ENCODE results near the gene ACOT11. TPM values are rescaled to one million over a fixed set of nuclear protein-coding genes. Genes with fewer than 3 reads are reported as not detected.
"Not testable (repeated sequence)": the region's sequence is repeated elsewhere in the genome, so short reads cannot be mapped to it uniquely, and the experiment has no call there.

Gene ACOT11
- total RNA-seq, 1 donor from 2014 or later, result 0.86 TPM

DNA sequence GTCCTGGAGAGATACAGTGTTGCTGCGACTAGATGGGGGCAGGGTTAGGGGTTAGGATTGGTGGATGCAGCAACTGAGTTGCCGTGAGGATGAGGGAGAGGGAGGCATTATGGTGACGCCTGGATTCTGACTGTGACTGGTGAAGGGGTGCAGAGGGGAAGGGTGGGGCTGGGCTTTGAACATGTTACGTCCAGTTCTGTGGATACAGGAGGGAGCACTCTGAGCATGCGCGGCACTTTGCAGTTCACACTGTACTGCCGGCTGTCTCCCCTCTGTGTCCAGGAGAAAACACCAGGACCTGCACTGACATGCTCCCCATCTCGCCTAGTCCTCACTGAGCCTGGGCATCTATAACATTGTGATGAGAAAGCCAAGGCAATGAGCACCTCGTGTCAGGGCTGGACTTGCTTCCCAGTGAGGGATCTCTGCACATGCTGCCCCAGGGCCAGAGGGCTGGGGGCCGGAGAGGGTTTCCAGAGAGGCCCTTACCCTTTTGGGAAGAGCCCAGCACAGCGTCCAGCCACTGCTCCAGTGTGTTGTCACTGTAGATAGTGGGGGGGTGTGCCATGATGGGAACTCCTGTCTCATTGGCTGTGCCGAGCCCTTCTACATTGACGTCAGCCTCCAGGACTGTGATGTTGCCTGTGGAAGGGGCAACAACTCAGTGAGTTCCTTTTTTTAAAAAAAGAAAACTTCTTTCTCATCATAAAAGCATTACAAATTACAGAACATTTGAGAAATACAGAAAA, 67.7 kb downstream of the ACOT11 start:
- DNase-seq (ENCODE audit: low read depth), result no peak
- TF ChIP-seq, protein P1, sequence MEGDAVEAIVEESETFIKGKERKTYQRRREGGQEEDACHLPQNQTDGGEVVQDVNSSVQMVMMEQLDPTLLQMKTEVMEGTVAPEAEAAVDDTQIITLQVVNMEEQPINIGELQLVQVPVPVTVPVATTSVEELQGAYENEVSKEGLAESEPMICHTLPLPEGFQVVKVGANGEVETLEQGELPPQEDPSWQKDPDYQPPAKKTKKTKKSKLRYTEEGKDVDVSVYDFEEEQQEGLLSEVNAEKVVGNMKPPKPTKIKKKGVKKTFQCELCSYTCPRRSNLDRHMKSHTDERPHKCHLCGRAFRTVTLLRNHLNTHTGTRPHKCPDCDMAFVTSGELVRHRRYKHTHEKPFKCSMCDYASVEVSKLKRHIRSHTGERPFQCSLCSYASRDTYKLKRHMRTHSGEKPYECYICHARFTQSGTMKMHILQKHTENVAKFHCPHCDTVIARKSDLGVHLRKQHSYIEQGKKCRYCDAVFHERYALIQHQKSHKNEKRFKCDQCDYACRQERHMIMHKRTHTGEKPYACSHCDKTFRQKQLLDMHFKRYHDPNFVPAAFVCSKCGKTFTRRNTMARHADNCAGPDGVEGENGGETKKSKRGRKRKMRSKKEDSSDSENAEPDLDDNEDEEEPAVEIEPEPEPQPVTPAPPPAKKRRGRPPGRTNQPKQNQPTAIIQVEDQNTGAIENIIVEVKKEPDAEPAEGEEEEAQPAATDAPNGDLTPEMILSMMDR (conservative IDR thresholded peaks at IDR 0.05; ENCODE audit: low read depth, low read length), result no peak
- H3K4me3 ChIP-seq (ENCODE audit: low read depth, low read length), result no peak overlapping the region

DNA sequence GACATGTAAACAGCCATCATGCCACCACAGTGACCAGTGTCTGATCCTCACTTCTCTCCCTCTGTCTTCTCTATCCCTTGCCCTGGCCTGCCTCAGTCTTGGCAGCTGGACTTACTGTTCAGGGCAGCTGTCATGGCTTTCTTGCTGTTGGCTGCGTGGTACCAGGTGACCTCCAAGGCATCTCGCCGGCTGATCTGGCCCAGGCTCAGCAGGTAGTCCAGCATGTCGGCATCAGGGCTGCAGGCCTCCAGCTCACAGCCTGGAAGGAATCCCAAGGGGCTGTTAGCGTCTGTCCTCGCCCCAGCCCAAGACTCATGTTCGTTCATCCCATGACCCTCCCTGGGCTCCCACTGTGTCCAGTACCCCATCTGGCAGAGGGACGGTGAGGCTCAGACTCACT, 71.7 kb downstream of the ACOT11 start:
- DNase-seq (ENCODE audit: low read depth), result no peak
- TF ChIP-seq, protein P1 (conservative IDR thresholded peaks at IDR 0.05; ENCODE audit: low read depth, low read length), result no peak
- H3K4me3 ChIP-seq (ENCODE audit: low read depth, low read length), result no peak overlapping the region

DNA sequence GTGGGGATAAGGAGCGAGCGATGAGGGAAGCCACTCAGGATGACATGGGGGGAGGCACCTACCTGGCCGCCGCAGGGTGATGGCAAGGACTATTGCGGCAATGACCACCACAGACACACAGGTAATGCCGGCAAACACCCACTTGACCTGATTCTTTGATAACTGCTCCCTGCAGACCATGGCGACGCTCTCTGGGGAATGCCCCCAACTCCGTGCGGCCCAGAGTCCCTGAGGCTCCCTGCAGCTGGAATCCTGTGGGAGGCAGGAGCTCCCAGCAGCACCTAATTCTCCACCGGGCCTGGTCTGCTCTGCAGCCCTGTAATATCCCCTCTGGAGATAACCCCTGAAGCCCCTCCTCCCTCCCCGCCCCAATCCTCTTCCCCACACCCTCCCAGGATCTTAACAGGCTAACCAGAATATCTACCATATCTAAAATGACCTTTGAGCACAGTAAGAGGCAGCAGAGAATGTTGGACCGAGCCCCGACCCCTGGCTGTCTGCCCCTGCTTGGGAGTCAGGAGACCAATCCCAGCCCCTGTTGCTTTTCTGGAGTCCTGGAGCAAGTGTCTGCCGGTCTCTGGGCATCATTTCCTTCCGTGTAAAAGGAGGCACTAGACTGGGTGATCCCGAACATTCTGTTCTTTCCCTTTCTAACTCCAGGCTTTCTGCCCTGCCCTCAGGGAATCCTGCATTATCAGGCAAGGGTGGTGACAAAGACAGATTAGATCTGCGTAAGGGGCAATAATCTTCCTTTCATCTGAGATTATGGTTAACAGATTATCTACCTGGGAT, 75.4 kb downstream of the ACOT11 start, which contains the start of gene FAM151A:
Gene FAM151A, minus strand, starts transcription at position 310 of the 792 bp plus-strand sequence. Its CDS starts 130 bp downstream, at position 180.
- no peak for DNase-seq (ENCODE audit: low read depth)
- no peak within 1 kb of the TSS for H3K4me3 ChIP-seq (ENCODE audit: low read depth, low read length)
- TF ChIP-seq, protein P1 (conservative IDR thresholded peaks at IDR 0.05; ENCODE audit: low read depth, low read length), result no peak

DNA sequence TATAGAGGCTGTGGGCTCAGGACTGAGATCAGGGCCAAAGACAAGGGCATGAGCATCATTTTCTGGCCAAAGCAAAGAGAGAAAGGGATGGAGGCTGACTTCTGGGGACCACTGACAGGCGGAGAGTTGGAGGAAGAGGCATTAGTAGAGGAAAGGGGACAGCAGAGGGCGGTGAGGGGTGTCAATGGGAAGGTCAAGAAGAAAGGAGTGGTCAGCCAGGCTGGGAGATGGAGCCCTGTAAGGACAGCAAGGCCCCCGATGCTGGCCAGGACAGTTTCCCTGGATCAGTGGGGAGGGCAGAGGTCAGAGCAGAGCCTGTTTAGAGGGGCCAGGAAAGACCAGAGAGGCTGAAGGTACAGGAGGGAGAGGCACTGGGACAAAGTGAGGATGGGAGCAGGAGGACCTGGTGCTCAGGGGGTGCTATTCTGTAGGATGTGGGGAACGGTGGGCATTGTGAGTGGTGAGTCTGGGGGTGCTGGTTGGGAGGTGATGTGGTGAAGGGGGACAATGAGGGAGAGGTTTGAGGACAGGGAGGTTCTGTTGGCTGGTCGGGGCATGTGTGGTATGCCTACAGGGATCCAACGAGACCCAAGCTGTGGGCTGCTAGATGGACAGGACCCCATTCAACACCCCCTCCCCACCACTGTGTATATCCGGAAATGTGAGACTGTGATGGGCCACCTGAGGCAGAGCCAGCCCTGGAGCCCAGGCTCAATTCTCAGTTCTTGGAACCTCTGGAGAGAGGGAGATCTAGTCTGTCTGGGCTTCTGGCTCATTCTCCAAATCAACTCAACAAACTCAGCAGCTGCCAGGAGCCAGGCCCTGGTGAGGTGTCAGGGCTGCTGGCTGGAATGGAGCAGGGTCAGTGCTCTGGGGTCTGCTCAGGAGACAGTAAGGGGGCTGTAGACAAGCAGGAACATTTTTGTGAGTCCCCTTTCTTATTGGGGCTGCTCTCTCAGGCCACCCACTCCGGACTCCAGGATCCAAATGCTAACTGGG, 76.7 kb downstream of the ACOT11 start:
- TF ChIP-seq, protein P1 (conservative IDR thresholded peaks at IDR 0.05; ENCODE audit: low read depth, low read length), result no peak
- no peak for DNase-seq (ENCODE audit: low read depth)

DNA sequence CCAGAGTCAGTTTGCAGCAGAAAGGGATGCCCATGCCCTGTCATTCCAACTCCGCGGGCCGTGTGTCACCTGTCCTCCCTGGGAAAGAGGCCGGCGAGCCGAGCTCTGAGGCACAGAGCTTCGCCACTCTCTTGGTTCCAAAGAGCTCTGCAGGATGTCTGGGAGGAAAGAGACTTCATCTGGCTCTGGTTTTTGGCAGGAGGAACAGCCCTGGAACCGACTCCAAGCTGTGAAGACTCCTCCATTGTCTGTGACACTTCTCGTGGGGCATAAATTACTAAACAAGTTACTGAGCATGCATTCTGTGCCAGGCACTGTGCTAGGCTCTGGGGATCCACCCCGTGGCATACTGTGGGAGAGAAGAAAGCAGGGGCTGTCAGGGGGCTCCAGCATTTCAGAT, 79.2 kb downstream of the ACOT11 start:
- TF ChIP-seq, protein P1 (conservative IDR thresholded peaks at IDR 0.05; ENCODE audit: low read depth, low read length), result no peak
- DNase-seq (ENCODE audit: low read depth), result no peak
- H3K4me3 ChIP-seq (ENCODE audit: low read depth, low read length), result no peak overlapping the region

More for the DNA sequence above, 76.7 kb downstream of the ACOT11 start:
- no peak overlapping the region for H3K4me3 ChIP-seq (ENCODE audit: low read depth, low read length)

DNA sequence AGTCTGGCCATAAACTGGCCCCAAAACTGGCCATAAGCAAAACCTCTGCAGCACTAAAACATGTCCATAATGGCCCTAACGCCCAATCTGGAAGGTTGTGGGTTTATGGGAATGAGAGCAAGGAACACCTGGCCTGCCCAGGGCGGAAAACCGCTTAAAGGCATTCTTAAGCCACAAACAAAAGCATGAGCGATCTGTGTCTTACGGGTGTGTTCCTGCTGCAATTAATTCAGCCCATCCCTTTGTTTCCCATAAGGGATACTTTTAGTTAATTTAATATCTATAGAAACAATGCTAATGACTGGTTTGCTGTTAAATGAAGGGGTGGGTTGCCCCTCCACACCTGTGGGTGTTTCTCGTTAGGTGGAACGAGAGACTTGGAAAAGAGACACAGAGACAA, 87.8 kb downstream of the ACOT11 start:
- not testable (repeated sequence) for DNase-seq (ENCODE audit: low read depth)

DNA sequence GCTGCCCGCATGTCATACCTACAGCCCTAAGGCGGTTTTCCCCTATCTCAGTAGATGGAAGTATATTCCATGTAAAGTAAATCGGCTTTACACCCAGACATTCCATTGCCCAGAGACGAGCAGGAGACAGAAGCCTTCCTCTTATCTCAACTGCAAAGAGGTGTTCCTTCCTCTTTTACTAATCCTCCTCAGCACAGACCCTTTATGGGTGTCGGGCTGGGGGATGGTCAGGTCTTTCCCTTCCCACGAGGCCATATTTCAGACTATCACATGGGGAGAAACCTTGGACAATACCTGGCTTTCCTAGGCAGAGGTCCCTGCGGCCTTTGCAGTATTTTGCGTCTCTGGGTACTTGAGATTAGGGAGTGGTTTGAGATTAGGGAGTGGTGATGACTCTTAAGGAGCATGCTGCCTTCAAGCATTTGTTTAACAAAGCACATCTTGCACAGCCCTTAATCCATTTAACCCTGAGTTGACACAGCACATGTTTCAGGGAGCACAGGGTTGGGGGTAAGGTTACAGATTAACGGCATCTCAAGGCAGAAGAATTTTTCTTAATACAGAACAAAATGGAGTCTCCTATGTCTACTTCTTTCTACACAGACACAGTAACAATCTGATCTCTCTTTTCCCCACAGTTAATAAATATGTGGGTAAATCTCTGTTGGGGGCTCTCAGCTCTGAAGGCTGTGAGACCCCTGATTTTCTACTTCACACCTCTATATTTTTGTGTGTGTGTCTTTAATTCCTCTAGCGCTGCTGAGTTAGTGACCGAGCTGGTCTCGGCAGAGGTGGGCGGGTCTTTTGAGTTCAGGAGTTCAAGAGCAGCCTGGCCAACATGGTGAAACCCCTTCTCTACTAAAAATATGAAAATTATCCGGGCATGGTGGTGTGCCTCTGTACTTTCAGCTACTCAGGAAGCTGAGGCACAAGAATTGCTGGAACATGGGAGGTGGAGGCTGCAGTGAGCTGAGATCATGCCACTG, 88.7 kb downstream of the ACOT11 start:
- DNase-seq (ENCODE audit: low read depth); H3K4me3 ChIP-seq (ENCODE audit: low read depth, low read length): not testable (repeated sequence)

More for the DNA sequence above, 87.8 kb downstream of the ACOT11 start:
- not testable (repeated sequence) for H3K4me3 ChIP-seq (ENCODE audit: low read depth, low read length)
